HepG2 (cell line): ENCODE data around the gene VKORC1. TPM values are rescaled to one million over a fixed set of nuclear protein-coding genes. Genes with fewer than 3 reads are reported as not detected.

Experiments used
- ASH2L ChIP-seq: fragments of 300-600, 200-600 bp; sonication (generic); IDR thresholded peaks from 2 replicates; pipeline ENCODE4 v1.7.0; 2017; ENCODE audit warnings: low read depth, mild to moderate bottlenecking, moderate library complexity, mixed read lengths, low read length; ENCODE audit not compliant: insufficient read length
- FOSL1 ChIP-seq: sonication (generic); formaldehyde crosslinking; IDR thresholded peaks from 2 replicates; pipeline ENCODE4 v1.9.0; 2021; ENCODE audit warnings: missing genetic modification reagents, borderline replicate concordance
- JDP2 ChIP-seq: sonication (generic); formaldehyde crosslinking; IDR thresholded peaks from 2 replicates; pipeline ENCODE4 v1.8.1; 2022; ENCODE audit warnings: missing genetic modification reagents, borderline replicate concordance
- KDM5B ChIP-seq: sonication (generic); formaldehyde crosslinking; IDR thresholded peaks from 2 replicates; pipeline ENCODE4 v1.4.0; 2020; ENCODE audit warnings: missing genetic modification reagents, mild to moderate bottlenecking, borderline replicate concordance
- NBN ChIP-seq: fragments of 450-650 bp; conservative IDR thresholded peaks from 2 replicates; pipeline ENCODE4 v1.6.1; 2017
- NFIC ChIP-seq: IDR thresholded peaks from 2 replicates; pipeline ENCODE4 v1.6.1; 2012; ENCODE audit warnings: mild to moderate bottlenecking, low read length, inconsistent platforms
- SRF ChIP-seq: IDR thresholded peaks from 2 replicates; pipeline ENCODE4 v1.6.1; 2011; ENCODE audit warnings: mild to moderate bottlenecking, low read depth, low read length, moderate library complexity
- THYN1 ChIP-seq: sonication (generic); formaldehyde crosslinking; IDR thresholded peaks from 2 replicates; pipeline ENCODE4 v1.8.1; 2023; ENCODE audit warnings: low read depth, mild to moderate bottlenecking, moderate library complexity, missing genetic modification reagents, borderline replicate concordance
- TP53 ChIP-seq: sonication (generic); formaldehyde crosslinking; conservative IDR thresholded peaks from 2 replicates; pipeline ENCODE4 v1.4.0; 2020; ENCODE audit warnings: missing genetic modification reagents
- ZFX ChIP-seq: sonication (generic); formaldehyde crosslinking; IDR thresholded peaks from 2 replicates; pipeline ENCODE4 v1.4.0; 2020; ENCODE audit warnings: mild to moderate bottlenecking, low read depth, missing genetic modification reagents, moderate library complexity
- ZNF12 ChIP-seq: sonication (generic); formaldehyde crosslinking; IDR thresholded peaks from 2 replicates; pipeline ENCODE4 v1.5.0; 2020; ENCODE audit warnings: missing genetic modification reagents
- ZNF136 ChIP-seq: sonication (generic); formaldehyde crosslinking; IDR thresholded peaks from 2 replicates; pipeline ENCODE4 v1.8.1; 2022; ENCODE audit warnings: low read depth, mild to moderate bottlenecking, moderate library complexity, missing genetic modification reagents
- ZNF572 ChIP-seq: sonication (generic); formaldehyde crosslinking; IDR thresholded peaks from 2 replicates; pipeline ENCODE4 v1.5.1; 2020; ENCODE audit warnings: mild to moderate bottlenecking, missing genetic modification reagents
- ZNF747 ChIP-seq: sonication (generic); formaldehyde crosslinking; IDR thresholded peaks from 2 replicates; pipeline ENCODE4 v1.8.1; 2023; ENCODE audit warnings: missing genetic modification reagents, mild to moderate bottlenecking, borderline replicate concordance
- polyA plus RNA-seq, 8 experiments: library from polyadenylated mRNA; depleted of rRNA in 3 of 8; stranded (reverse) in 7 of 8; unstranded in 1 of 8; fragments of >200 nt; fragmentation: Illumina TruSeq in 4 of 8; extraction: Trizol in 4 of 8; gene quantifications; 2 replicates each; pipeline versions ENCODE4 v1.2.1 to v1.2.3, GENCODE V29; 2011 to 2016; ENCODE audit warnings: low read depth in 4 of 8, missing spikeins in 1 of 8, mixed read lengths in 1 of 8; ENCODE audit not compliant: insufficient read depth in 1 of 8
- total RNA-seq, 5 experiments: library from RNA; depleted of rRNA; stranded (reverse); fragments of >200 nt; fragmentation: Illumina TruSeq; extraction: Trizol; gene quantifications; 2 replicates each; pipeline ENCODE4 v1.2.3, GENCODE V29; 2016; ENCODE audit warnings: low read depth in 1 of 5
- TF ChIP-seq, protein P1 (sequence below): sonication (generic); formaldehyde crosslinking; IDR thresholded peaks from 2 replicates; pipeline ENCODE4 v1.5.0; 2020; ENCODE audit warnings: missing genetic modification reagents, mild to moderate bottlenecking, borderline replicate concordance
- TF ChIP-seq, protein P2 (sequence below): sonication (generic); formaldehyde crosslinking; IDR thresholded peaks from 2 replicates; pipeline ENCODE4 v1.4.0; 2020; ENCODE audit warnings: mild to moderate bottlenecking, missing genetic modification reagents
- TF ChIP-seq, protein P3 (sequence below): sonication (generic); formaldehyde crosslinking; IDR thresholded peaks from 2 replicates; pipeline ENCODE4 v1.5.0; 2020; ENCODE audit warnings: mild to moderate bottlenecking, missing genetic modification reagents
- TF ChIP-seq, protein P4 (sequence below): sonication (generic); formaldehyde crosslinking; conservative IDR thresholded peaks from 2 replicates; pipeline ENCODE4 v1.8.0; 2022; ENCODE audit warnings: missing genetic modification reagents
- TF ChIP-seq, protein P5 (sequence below): sonication (generic); formaldehyde crosslinking; conservative IDR thresholded peaks from 2 replicates; pipeline ENCODE4 v1.8.0; 2022; ENCODE audit warnings: mild to moderate bottlenecking, moderate library complexity, missing genetic modification reagents
- TF ChIP-seq, protein P6 (sequence below): sonication (generic); formaldehyde crosslinking; IDR thresholded peaks from 2 replicates; pipeline ENCODE4 v1.4.0; 2020; ENCODE audit warnings: mild to moderate bottlenecking, missing genetic modification reagents, borderline replicate concordance

VKORC1 gene
- total and polyA plus RNA-seq, 2 of the 13 experiments (the other 11 are each of a cell fraction or from before 2014, with no cell fraction given): 141 to 615 TPM

DNA sequence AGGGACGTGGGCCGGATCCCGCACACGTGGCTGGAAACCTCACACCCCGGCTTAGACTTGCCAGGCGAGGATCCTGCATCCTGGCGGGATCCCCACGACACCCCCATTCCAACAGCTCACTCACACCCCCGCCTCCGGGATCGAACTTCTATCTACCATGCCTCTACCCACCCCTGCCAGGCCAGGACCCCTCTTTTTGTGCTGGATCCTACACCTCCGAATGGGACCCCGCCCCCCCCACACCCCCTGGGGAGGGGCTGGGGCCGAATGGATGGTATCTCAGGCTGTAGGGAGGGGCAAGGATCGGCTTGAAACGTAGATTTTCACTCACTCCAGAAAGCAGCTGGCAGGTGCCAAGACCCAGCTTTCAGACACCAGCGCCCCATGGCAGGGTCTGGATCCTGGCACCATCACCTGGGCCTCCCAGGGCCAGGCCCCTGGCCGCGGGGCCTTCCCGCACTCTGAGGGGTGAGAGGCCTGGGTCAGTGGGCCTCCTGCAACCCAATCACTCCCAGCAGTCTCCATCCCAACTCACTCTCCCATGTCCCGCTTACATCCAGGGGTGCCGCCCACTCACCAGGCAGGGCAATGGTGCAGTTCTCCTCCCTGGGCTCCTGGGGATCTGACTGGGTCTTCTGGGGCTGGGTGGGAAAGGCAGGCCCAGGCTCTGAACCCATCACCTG is 48.6 kb upstream of the VKORC1 start (continued):
- TF ChIP-seq, protein P1, sequence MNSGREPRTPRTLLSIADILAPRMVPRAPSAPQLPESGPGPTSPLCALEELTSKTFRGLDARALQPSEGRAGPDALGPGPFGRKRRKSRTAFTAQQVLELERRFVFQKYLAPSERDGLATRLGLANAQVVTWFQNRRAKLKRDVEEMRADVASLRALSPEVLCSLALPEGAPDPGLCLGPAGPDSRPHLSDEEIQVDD: peak; percentile 23; the same call in 1 of the 2 replicates
- TF ChIP-seq, protein P2, sequence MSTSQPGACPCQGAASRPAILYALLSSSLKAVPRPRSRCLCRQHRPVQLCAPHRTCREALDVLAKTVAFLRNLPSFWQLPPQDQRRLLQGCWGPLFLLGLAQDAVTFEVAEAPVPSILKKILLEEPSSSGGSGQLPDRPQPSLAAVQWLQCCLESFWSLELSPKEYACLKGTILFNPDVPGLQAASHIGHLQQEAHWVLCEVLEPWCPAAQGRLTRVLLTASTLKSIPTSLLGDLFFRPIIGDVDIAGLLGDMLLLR (CRISPR knock-in tag): peak; percentile 40; the same call in 1 of the 2 replicates
- TF ChIP-seq, protein P3, sequence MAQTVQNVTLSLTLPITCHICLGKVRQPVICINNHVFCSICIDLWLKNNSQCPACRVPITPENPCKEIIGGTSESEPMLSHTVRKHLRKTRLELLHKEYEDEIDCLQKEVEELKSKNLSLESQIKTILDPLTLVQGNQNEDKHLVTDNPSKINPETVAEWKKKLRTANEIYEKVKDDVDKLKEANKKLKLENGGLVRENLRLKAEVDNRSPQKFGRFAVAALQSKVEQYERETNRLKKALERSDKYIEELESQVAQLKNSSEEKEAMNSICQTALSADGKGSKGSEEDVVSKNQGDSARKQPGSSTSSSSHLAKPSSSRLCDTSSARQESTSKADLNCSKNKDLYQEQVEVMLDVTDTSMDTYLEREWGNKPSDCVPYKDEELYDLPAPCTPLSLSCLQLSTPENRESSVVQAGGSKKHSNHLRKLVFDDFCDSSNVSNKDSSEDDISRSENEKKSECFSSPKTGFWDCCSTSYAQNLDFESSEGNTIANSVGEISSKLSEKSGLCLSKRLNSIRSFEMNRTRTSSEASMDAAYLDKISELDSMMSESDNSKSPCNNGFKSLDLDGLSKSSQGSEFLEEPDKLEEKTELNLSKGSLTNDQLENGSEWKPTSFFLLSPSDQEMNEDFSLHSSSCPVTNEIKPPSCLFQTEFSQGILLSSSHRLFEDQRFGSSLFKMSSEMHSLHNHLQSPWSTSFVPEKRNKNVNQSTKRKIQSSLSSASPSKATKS (CRISPR knock-in tag): no peak
- no peak for TF ChIP-seq ZNF572 (CRISPR knock-in tag)
- no peak for TF ChIP-seq FOSL1
- TF ChIP-seq ZNF12: no peak
- TF ChIP-seq, protein P4, sequence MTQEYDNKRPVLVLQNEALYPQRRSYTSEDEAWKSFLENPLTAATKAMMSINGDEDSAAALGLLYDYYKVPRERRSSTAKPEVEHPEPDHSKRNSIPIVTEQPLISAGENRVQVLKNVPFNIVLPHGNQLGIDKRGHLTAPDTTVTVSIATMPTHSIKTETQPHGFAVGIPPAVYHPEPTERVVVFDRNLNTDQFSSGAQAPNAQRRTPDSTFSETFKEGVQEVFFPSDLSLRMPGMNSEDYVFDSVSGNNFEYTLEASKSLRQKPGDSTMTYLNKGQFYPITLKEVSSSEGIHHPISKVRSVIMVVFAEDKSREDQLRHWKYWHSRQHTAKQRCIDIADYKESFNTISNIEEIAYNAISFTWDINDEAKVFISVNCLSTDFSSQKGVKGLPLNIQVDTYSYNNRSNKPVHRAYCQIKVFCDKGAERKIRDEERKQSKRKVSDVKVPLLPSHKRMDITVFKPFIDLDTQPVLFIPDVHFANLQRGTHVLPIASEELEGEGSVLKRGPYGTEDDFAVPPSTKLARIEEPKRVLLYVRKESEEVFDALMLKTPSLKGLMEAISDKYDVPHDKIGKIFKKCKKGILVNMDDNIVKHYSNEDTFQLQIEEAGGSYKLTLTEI (CRISPR knock-in tag): no peak
- TF ChIP-seq ZFX (CRISPR knock-in tag): no peak
- TF ChIP-seq, protein P5, sequence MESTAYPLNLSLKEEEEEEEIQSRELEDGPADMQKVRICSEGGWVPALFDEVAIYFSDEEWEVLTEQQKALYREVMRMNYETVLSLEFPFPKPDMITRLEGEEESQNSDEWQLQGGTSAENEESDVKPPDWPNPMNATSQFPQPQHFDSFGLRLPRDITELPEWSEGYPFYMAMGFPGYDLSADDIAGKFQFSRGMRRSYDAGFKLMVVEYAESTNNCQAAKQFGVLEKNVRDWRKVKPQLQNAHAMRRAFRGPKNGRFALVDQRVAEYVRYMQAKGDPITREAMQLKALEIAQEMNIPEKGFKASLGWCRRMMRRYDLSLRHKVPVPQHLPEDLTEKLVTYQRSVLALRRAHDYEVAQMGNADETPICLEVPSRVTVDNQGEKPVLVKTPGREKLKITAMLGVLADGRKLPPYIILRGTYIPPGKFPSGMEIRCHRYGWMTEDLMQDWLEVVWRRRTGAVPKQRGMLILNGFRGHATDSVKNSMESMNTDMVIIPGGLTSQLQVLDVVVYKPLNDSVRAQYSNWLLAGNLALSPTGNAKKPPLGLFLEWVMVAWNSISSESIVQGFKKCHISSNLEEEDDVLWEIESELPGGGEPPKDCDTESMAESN (CRISPR knock-in tag): 0 out of 2 replicates have a peak, but pooled peaks have one; percentile 7
- TF ChIP-seq TP53 (CRISPR knock-in tag): no peak
- TF ChIP-seq, protein P6, sequence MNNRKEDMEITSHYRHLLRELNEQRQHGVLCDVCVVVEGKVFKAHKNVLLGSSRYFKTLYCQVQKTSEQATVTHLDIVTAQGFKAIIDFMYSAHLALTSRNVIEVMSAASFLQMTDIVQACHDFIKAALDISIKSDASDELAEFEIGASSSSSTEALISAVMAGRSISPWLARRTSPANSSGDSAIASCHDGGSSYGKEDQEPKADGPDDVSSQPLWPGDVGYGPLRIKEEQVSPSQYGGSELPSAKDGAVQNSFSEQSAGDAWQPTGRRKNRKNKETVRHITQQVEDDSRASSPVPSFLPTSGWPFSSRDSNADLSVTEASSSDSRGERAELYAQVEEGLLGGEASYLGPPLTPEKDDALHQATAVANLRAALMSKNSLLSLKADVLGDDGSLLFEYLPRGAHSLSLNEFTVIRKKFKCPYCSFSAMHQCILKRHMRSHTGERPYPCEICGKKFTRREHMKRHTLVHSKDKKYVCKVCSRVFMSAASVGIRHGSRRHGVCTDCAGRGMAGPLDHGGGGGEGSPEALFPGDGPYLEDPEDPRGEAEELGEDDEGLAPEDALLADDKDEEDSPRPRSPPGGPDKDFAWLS (CRISPR knock-in tag): no peak
- 0 out of 2 replicates have a peak, but pooled peaks have one; percentile 13 for TF ChIP-seq KDM5B (CRISPR knock-in tag)
- TF ChIP-seq ASH2L: no peak
- no peak for TF ChIP-seq SRF
- no peak for TF ChIP-seq NBN
- no peak for TF ChIP-seq JDP2 (CRISPR knock-in tag)
- no peak for TF ChIP-seq THYN1 (CRISPR knock-in tag)
- no peak for TF ChIP-seq NFIC
- no peak for TF ChIP-seq ZNF136 (CRISPR knock-in tag)
- no peak for TF ChIP-seq ZNF747
